ENCODE data around the gene RNF34. TPM values are rescaled to one million over a fixed set of nuclear protein-coding genes. Genes with fewer than 3 reads are reported as not detected.
"Not testable (repeated sequence)": the region's sequence is repeated elsewhere in the genome, so short reads cannot be mapped to it uniquely, and the experiment has no call there.

The RNF34 gene
- total RNA-seq, 4 donors from 2014 or later, result 29.5 to 56.6 (median 35.5) TPM

GRCh38 chr12:121376754-121377697 lies 22.9 kb upstream of the RNF34 start:
- ATAC-seq (ENCODE audit: low FRiP score) (no peak), DNase-seq (ENCODE audit: low spot score) (no peak)
- TF ChIP-seq CTCF (IDR thresholded peaks at IDR 0.05), result no peak

DNA sequence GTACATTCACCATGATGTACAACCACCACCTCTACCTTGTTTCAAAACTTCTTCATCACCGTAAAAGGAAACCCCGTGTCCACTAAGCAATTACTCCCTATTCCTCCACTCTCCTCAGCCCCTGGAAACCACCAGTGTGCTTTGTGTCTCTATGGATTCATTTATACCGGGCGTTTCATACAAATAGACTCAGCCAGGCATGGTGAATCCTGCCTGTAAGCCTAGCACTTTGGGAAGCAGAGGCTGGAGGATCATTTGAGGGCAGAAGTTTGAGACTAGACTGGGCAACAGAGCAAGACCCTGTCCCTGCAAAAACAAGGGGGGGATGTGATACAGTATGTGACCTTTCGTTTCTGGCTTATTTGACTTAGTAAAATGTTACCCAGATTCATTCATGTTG lies 21.2 kb upstream of the RNF34 start:
- ATAC-seq (ENCODE audit: low FRiP score) (no peak), DNase-seq (ENCODE audit: low spot score) (no peak)
- no peak for TF ChIP-seq CTCF (IDR thresholded peaks at IDR 0.05)

- no peak for ATAC-seq (ENCODE audit: low FRiP score)
- TF ChIP-seq CTCF (IDR thresholded peaks at IDR 0.05), result no peak
- DNase-seq (ENCODE audit: low spot score), result no peak
These were observed 20.0 kb upstream of the RNF34 start for GRCh38 chr12:121379945-121380344.

DNA sequence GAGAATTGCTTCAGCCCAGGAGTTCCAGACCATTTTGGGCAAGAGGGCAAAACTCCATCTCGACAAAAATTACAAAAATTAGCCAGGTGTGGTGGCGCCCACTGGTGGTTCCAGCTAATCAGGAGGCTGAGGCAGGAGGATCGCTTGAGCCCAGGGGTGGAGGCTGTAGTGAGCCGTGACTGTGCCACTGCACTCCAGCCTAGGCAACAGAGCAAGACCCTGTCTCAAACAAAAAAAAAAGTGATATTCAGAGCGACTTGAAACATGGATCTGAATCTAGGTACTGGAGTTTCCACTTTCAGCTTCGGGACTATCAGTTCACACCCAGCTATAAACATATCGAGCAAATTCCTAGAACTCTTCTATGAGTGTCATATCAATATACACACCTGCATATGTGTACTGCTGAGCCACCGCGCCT lies 16.3 kb upstream of the RNF34 start:
- DNase-seq (ENCODE audit: low spot score), result no peak
- no peak for TF ChIP-seq CTCF (IDR thresholded peaks at IDR 0.05)
- no peak for ATAC-seq (ENCODE audit: low FRiP score)

DNA sequence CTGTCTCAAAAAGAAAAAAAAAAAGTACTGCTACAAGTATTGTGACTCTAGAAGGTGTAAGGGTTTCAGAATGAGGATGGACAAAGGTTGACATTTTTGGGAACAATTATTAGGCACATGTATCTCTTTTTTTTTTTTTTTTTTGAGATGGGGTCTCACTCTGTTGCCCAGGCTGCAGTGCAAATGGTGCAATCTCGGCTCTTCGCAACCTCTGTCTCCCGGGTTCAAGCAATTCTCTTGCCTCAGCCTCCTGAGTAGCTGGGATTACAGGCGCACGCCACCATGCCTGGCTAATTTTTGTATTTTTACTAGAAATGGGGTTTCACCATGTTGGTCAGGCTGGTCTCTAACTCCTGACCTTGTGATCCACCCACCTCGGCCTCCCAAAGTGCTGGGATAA lies 15.0 kb upstream of the RNF34 start:
- not testable (repeated sequence) for DNase-seq (ENCODE audit: low spot score); ATAC-seq (ENCODE audit: low FRiP score)

- DNase-seq (ENCODE audit: low spot score), result no peak
These were observed 11.4 kb upstream of the RNF34 start for GRCh38 chr12:121388421-121388981.

DNA sequence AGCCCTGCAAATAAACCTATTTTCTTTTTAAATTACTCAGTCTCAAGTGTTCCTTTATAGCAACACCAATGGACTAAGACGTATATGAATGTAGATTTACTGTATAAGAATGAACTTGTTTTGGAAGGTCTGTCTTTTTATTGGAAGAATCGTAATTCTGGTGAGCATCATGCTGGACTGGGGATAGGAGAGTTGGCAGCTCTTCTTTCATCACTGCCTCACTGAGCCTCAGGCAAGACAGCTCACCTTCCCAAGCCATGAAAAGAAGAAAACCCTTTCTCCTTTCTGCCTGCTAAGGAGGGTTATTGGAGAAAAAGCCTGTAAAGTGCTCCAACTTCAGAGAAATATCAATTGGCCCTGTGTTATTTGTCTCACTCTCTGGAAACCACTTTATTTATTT lies 9.1 kb upstream of the RNF34 start:
- ATAC-seq (ENCODE audit: low FRiP score) (no peak), DNase-seq (ENCODE audit: low spot score) (no peak)
- no peak for TF ChIP-seq CTCF (IDR thresholded peaks at IDR 0.05)

More at GRCh38 chr12:121388421-121388981, 11.4 kb upstream of the RNF34 start:
- no peak for TF ChIP-seq CTCF (IDR thresholded peaks at IDR 0.05)
- ATAC-seq (ENCODE audit: low FRiP score), result no peak
